NB4 (cell line): Measurements from ENCODE around the gene FANCC.

ENCODE experiments used
- MAX ChIP-seq: IDR thresholded peaks from 2 replicates; pipeline ENCODE4 v1.6.1; 2011; ENCODE audit warnings: low read depth, low read length
- TF ChIP-seq, protein P1 (sequence below): IDR thresholded peaks from one replicate; pipeline ENCODE4 v1.5.1; 2012; ENCODE audit warnings: low read depth, low read length

DNA sequence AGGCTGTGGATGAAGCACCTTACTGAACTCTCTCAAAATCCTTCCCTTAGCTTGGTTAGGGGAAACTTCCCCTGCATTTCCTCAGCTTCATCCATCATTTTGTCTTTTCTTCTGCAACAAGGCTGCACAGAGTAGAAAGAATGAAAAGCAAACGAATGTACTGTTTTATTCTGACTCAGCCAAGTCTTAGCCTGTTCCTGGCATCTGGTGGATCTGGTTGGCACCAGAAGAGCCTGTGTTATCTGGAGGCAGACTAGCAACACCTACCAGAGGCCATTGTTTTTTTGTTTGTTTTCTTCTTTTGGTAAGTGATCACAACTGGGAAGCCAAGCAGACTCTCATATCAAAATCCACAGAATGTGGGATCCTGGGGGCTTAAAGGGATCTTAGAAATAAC is 200.7 kb downstream of the FANCC start:
- TF ChIP-seq, protein P1, sequence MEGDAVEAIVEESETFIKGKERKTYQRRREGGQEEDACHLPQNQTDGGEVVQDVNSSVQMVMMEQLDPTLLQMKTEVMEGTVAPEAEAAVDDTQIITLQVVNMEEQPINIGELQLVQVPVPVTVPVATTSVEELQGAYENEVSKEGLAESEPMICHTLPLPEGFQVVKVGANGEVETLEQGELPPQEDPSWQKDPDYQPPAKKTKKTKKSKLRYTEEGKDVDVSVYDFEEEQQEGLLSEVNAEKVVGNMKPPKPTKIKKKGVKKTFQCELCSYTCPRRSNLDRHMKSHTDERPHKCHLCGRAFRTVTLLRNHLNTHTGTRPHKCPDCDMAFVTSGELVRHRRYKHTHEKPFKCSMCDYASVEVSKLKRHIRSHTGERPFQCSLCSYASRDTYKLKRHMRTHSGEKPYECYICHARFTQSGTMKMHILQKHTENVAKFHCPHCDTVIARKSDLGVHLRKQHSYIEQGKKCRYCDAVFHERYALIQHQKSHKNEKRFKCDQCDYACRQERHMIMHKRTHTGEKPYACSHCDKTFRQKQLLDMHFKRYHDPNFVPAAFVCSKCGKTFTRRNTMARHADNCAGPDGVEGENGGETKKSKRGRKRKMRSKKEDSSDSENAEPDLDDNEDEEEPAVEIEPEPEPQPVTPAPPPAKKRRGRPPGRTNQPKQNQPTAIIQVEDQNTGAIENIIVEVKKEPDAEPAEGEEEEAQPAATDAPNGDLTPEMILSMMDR, result no peak
- no peak for TF ChIP-seq MAX
